ENCODE data around the gene AGBL4. TPM values are rescaled to one million over a fixed set of nuclear protein-coding genes. Genes with fewer than 3 reads are reported as not detected.

AGBL4 gene
- total and polyA plus RNA-seq, 7 donors: 0.09 to 0.36 (median 0.16) TPM; not detected in 4

DNA sequence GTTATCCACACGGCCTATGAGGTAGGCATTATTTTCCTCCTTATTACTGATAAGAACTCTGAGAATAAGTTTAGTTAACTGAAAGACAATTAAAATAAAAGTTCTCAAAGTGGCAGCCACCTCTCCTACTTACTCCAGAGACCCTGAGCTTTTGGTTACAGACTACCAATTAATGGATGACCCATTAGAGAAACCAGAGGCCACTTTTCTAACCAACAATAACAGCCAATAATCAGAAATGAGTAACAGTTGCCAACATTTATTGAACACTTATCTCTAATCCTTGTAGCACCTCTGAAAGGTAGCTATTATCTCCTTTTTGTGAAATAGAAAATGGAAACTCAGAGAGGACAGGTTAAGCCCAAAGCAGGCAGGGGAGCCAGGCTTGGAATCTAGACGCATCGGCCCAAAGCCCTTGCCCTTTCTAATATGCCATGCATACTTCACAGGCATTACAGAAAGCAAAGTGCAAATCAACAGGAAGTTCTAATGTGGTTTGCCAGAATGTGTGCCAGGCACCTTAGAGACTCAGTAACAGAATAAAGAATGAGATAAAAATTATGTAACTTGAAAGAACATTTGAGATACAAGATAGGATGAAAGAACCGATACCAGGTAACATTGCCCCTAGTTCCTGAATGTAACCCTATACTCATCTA is 1297.1 kb downstream of the AGBL4 start:
- H3K27ac ChIP-seq: no peak overlapping the region
- H3K4me3 ChIP-seq: no peak overlapping the region
- 95% methylated on average over 4 of the region's 4 CpGs for WGBS, 2 donors
- no peak for TF ChIP-seq POLR2AphosphoS5 (IDR thresholded peaks at IDR 0.05)
- TF ChIP-seq EP300 (IDR thresholded peaks at IDR 0.05): no peak
- TF ChIP-seq, protein P1, sequence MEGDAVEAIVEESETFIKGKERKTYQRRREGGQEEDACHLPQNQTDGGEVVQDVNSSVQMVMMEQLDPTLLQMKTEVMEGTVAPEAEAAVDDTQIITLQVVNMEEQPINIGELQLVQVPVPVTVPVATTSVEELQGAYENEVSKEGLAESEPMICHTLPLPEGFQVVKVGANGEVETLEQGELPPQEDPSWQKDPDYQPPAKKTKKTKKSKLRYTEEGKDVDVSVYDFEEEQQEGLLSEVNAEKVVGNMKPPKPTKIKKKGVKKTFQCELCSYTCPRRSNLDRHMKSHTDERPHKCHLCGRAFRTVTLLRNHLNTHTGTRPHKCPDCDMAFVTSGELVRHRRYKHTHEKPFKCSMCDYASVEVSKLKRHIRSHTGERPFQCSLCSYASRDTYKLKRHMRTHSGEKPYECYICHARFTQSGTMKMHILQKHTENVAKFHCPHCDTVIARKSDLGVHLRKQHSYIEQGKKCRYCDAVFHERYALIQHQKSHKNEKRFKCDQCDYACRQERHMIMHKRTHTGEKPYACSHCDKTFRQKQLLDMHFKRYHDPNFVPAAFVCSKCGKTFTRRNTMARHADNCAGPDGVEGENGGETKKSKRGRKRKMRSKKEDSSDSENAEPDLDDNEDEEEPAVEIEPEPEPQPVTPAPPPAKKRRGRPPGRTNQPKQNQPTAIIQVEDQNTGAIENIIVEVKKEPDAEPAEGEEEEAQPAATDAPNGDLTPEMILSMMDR (IDR thresholded peaks at IDR 0.05): no peak
- TF ChIP-seq POLR2A (IDR thresholded peaks at IDR 0.05): no peak
- peaks cover 0 to 6% (median 0%) of the 10 kb centered on the region in 4 donors for H3K4me1 ChIP-seq
- H3K27me3 ChIP-seq: no peaks in the 10 kb centered on the region
- H3K36me3 ChIP-seq: peaks cover 0 to 20% (median 1%) of the 10 kb centered on the region in 4 donors
- intact Hi-C loops (cut with DNase I): no loop called here
- no peaks in the 10 kb centered on the region for H3K9me3 ChIP-seq
- DNase-seq: no peak

DNA sequence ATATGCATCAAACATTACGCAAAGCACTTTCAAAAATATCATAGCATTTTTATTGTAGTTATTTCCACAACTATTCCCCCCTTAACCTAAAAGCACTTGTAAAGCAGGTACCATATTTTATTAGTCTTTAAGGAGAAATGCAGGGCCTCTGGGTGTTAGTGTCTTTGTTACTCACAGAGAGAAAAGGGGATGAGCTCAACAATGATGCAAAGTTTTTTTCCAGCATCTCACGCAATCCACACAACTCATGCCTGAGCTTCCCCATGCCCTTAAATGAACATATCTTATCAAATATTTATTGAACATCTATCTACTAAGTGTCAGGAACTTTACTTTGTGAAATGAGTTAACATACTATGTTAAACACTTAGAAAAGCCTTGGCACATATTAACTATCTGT is 1297.6 kb downstream of the AGBL4 start:
- intact Hi-C loops (cut with DNase I): no loop called here
- H3K4me1 ChIP-seq: peaks cover 0 to 6% (median 0%) of the 10 kb centered on the region in 4 donors
- DNase-seq: no peak
- 95 to 97% methylated on average over 2 of the region's 2 CpGs for WGBS, 2 donors
- peaks cover 0 to 15% (median 1%) of the 10 kb centered on the region in 4 donors for H3K36me3 ChIP-seq
- H3K9me3 ChIP-seq: no peaks in the 10 kb centered on the region
- H3K27me3 ChIP-seq: no peaks in the 10 kb centered on the region
- no peak overlapping the region for H3K4me3 ChIP-seq
- no peak for TF ChIP-seq POLR2AphosphoS5 (IDR thresholded peaks at IDR 0.05)
- TF ChIP-seq EP300 (IDR thresholded peaks at IDR 0.05): no peak
- TF ChIP-seq, protein P1 (IDR thresholded peaks at IDR 0.05): no peak
- TF ChIP-seq POLR2A (IDR thresholded peaks at IDR 0.05): no peak
- no peak overlapping the region for H3K27ac ChIP-seq

DNA sequence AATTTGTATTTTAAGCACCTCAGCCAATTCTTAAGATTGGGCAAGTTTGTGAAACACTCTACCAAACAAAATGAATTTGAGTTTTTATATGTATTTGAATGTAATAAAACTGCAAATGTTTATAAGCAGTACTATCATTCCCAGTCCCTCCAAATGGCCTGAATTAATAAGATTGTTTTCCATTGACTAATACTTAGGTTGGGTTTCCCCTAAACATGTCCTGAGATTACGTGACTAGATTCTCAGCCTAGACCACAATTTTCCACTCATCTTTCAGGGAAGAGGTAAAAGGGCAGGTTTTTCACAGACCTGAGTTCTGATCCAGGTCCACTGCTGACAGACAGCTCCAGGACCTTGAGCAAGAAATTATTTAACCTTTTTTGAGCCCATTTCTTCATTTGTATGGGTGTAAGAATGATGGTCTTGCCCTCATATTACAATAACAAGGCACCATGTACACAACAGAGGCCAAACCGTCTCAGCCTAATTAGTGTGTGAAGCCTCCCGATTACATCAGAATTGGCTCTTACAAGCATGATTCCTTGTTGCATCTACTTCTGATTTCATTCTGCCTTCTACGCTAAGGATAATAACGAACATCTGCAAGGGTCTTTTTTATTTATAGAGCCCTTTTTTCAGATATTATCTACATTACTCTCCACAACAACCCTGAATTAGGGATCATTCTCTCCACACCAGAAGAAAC is 1298.3 kb downstream of the AGBL4 start:
- H3K9me3 ChIP-seq: no peaks in the 10 kb centered on the region
- no peak for DNase-seq
- TF ChIP-seq, protein P1 (IDR thresholded peaks at IDR 0.05): no peak
- no peak for TF ChIP-seq POLR2AphosphoS5 (IDR thresholded peaks at IDR 0.05)
- TF ChIP-seq POLR2A (IDR thresholded peaks at IDR 0.05): no peak
- TF ChIP-seq EP300 (IDR thresholded peaks at IDR 0.05): no peak
- H3K4me3 ChIP-seq: no peak overlapping the region
- WGBS, 2 donors: 89 to 90% methylated on average over 5 of the region's 5 CpGs
- H3K4me1 ChIP-seq: peaks cover 0 to 6% (median 0%) of the 10 kb centered on the region in 4 donors
- no peaks in the 10 kb centered on the region for H3K27me3 ChIP-seq
- peaks cover 0 to 12% (median 1%) of the 10 kb centered on the region in 4 donors for H3K36me3 ChIP-seq
- H3K27ac ChIP-seq: no peak overlapping the region
- intact Hi-C loops (cut with DNase I): no loop called here

DNA sequence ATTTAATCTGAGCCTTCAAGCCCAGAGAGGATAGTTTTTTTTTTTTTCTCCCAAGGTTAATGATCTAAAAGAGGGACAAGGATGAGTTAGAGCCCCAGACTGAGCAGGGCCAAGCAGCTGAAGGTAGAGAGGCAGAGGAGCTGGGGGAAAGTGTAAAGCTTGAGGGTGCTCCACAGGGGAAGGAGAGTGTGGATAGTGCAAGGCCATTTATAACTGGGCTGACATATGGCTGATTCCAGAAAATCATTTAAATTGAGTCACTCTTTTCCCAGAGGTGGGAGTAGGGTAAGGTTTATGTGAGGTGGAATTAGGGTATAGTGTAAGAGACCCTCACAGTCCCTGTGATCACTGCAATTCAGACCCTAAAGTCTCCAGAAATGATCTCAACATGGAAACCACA is 1302.8 kb downstream of the AGBL4 start:
- no peak for TF ChIP-seq POLR2A (IDR thresholded peaks at IDR 0.05)
- TF ChIP-seq POLR2AphosphoS5 (IDR thresholded peaks at IDR 0.05): no peak
- TF ChIP-seq EP300 (IDR thresholded peaks at IDR 0.05): no peak
- TF ChIP-seq, protein P1 (IDR thresholded peaks at IDR 0.05): no peak
- intact Hi-C loops (cut with DNase I): no loop called here
- H3K27ac ChIP-seq: no peak overlapping the region

More for the DNA sequence above, 1302.8 kb downstream of the AGBL4 start:
- DNase-seq: no peak
- no peaks in the 10 kb centered on the region for H3K27me3 ChIP-seq
- H3K9me3 ChIP-seq: no peaks in the 10 kb centered on the region
- H3K4me3 ChIP-seq: no peak overlapping the region
- no peaks in the 10 kb centered on the region for H3K4me1 ChIP-seq
- no peaks in the 10 kb centered on the region for H3K36me3 ChIP-seq
